Measurements from ENCODE around the gene DYNLT3.

- TF ChIP-seq CTCF (IDR thresholded peaks at IDR 0.05 in 4 of 5, conservative IDR thresholded peaks at IDR 0.05 in 1 of 5) (no peak), POLR2A (IDR thresholded peaks at IDR 0.05) (no peak)
Measured at GRCh38 chrX:37872303-37872655, 24.9 kb upstream of the DYNLT3 start.
